ENCODE results near the gene KCNQ4.

DNA sequence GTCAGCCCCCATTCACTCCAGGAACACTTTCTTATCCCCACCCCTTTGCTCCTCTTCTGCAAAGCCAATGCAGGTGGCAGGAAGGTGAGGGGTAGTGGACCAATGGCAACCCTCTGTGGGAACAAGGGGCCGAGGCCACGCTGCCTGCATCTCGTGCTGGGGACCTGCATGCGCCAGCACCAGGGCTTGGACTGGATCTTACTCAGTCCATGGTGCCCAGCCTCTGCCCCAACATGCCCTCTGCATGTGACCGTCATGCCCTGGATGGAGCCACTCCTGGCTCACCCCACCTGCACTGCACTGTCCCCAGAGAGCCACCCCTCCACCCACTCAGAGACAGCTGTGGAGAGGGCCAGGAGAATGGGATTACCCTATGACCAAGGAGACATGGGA lies 56.4 kb downstream of the KCNQ4 start:
- TF ChIP-seq, protein P1, sequence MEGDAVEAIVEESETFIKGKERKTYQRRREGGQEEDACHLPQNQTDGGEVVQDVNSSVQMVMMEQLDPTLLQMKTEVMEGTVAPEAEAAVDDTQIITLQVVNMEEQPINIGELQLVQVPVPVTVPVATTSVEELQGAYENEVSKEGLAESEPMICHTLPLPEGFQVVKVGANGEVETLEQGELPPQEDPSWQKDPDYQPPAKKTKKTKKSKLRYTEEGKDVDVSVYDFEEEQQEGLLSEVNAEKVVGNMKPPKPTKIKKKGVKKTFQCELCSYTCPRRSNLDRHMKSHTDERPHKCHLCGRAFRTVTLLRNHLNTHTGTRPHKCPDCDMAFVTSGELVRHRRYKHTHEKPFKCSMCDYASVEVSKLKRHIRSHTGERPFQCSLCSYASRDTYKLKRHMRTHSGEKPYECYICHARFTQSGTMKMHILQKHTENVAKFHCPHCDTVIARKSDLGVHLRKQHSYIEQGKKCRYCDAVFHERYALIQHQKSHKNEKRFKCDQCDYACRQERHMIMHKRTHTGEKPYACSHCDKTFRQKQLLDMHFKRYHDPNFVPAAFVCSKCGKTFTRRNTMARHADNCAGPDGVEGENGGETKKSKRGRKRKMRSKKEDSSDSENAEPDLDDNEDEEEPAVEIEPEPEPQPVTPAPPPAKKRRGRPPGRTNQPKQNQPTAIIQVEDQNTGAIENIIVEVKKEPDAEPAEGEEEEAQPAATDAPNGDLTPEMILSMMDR (IDR thresholded peaks at IDR 0.05; ENCODE audit: low read length): no peak
- no peak for TF ChIP-seq EZH2 (IDR thresholded peaks at IDR 0.05; ENCODE audit: borderline replicate concordance, low read length)
